ENCODE measurements around the gene ACD. TPM values are rescaled to one million over a fixed set of nuclear protein-coding genes. Genes with fewer than 3 reads are reported as not detected.

ACD gene
- total and polyA plus RNA-seq, 2 donors (not counting 1 experiment from before 2014, with no cell fraction given) = 47.6 to 71.4 TPM

GRCh38 chr16:67666559-67667452 lies 6.7 kb upstream of the ACD start, which contains the start of the genes C16orf86 and ENKD1:
C16orf86 (plus strand) TSS chr16:67666814; CDS start chr16:67666971, 157 bp downstream.
ENKD1 (minus strand) TSS chr16:67666750; CDS start chr16:67666442, 308 bp downstream.
- POLR2A ChIA-PET = interaction anchor here (0.6 to 2.7 kb wide), 5 partner anchors 114 to 186 kb away, joined by 3 to 16 read pairs (median 5); partner anchors contain the start of genes ATP6V0D1, RANBP10 and TSNAXIP1
- Histone ChIP-seq H2AFZ (ENCODE audit: insufficient read depth, low read depth, low read length, poor library complexity, severe bottlenecking) (peak within 1 kb of the TSS; percentile 100), H3K4me1 (ENCODE audit: control insufficient read depth in 2 of 2, insufficient read depth in 2 of 2, low read length in 2 of 2) (peaks cover 34 to 42% of the 10 kb centered on the region in 2 donors), H3K27me3 (replicated peaks in 1 of 4; ENCODE audit: control extremely low read depth in 1 of 4, control insufficient read depth in 3 of 4, insufficient read depth in 4 of 4, low read length in 3 of 4) (no peaks in the 10 kb centered on the region), H3K27ac (ENCODE audit: low read length in 2 of 2) (peak within 1 kb of the TSS; percentile 77 to 86), H3K9ac (ENCODE audit: low read length) (peak within 1 kb of the TSS; percentile 87), H3K36me3 (replicated peaks in 1 of 2; ENCODE audit: control extremely low read depth in 1 of 2, control insufficient read depth in 1 of 2, extremely low read depth in 1 of 2, insufficient read depth in 2 of 2, low read length in 1 of 2) (peaks cover 0 to 3% of the 10 kb centered on the region in 2 experiments), H3K4me2 (replicated peaks; ENCODE audit: low read depth, low read length, poor library complexity, severe bottlenecking) (peak within 1 kb of the TSS; percentile 99), H3K9me3 (ENCODE audit: control extremely low read depth in 1 of 3, control insufficient read depth in 2 of 3, insufficient read depth in 1 of 3, low read length in 2 of 3) (no peaks in the 10 kb centered on the region), H3K79me2 (ENCODE audit: control insufficient read depth, insufficient read depth, low read length) (peaks cover 9% of the 10 kb centered on the region), H3K4me3 (ENCODE audit: control extremely low read depth in 1 of 5, extremely low read depth in 1 of 5, insufficient read depth in 1 of 5, low read depth in 2 of 5, low read length in 4 of 5) (peak within 1 kb of the TSS; percentile 54 to 91 (median 79)), H4K20me1 (ENCODE audit: control insufficient read depth, insufficient read depth, low read length, poor library complexity, severe bottlenecking) (no peaks in the 10 kb centered on the region)
- Mint-ChIP-seq H3K4me3 (peak within 1 kb of the TSS; percentile 91), H3K27ac (peak within 1 kb of the TSS; percentile 84), H3K27me3 (no peaks in the 10 kb centered on the region), H3K4me1 (peaks cover 43% of the 10 kb centered on the region), H3K9me3 (ENCODE audit: insufficient read depth) (no peaks in the 10 kb centered on the region)
- intact Hi-C loops (cut with micrococcal nuclease) = loop anchor here (1.0 to 10.0 kb wide), 4 partner anchors 139 to 1468 kb away; partner anchors contain the start of genes CHTF8, FHOD1, RANBP10 and SLC9A5
- CTCF ChIA-PET = interaction anchor here (0.6 to 11.7 kb wide), 28 partner anchors 12 to 374 kb away, joined by 3 to 136 read pairs (median 5); partner anchors contain the start of genes ATP6V0D1, CARMIL2, CTCF and GFOD2
- DNase-seq (peak; percentile 90), ATAC-seq (ENCODE audit: low read depth) (peak; percentile 67)
- TF ChIP-seq EZH2 (IDR thresholded peaks at IDR 0.05; ENCODE audit: borderline replicate concordance, insufficient read depth, low read depth, low read length, poor library complexity, severe bottlenecking) = no peak
- TF ChIP-seq CTCF (IDR thresholded peaks at IDR 0.05) = no peak
- WGBS (ENCODE audit: insufficient coverage) = 4% methylated on average over 78 of the region's 78 CpGs
